ENCODE data around the gene RAB37. TPM values are rescaled to one million over a fixed set of nuclear protein-coding genes. Genes with fewer than 3 reads are reported as not detected.

The RAB37 gene
- total and polyA plus RNA-seq, 2 of the 13 experiments (the other 11 are each of a cell fraction or from before 2014, with no cell fraction given) = 0.91 to 3.7 TPM

GRCh38 chr17:74769856-74770497, 32.9 kb downstream of the RAB37 start (continued):
- TF ChIP-seq PRDM4 (CRISPR knock-in tag; IDR thresholded peaks at IDR 0.05; ENCODE audit: borderline replicate concordance) = no peak
- 0 out of 2 replicates have a peak, but pooled peaks have one; percentile 32 for TF ChIP-seq DZIP1 (CRISPR knock-in tag; IDR thresholded peaks at IDR 0.05)
- 0 out of 2 replicates have a peak, but pooled peaks have one; percentile 70 for TF ChIP-seq ZNF253 (CRISPR knock-in tag; IDR thresholded peaks at IDR 0.05; ENCODE audit: borderline replicate concordance)
- TF ChIP-seq ZFP36L1 (CRISPR knock-in tag; IDR thresholded peaks at IDR 0.05) = peak; percentile 69; the same call in 1 of the 2 replicates
- TF ChIP-seq TFAP4 (IDR thresholded peaks at IDR 0.05; ENCODE audit: borderline replicate concordance, low read depth) = peak; percentile 5; the same call in 1 of the 2 replicates
- TF ChIP-seq KDM3A (CRISPR knock-in tag; IDR thresholded peaks at IDR 0.05; ENCODE audit: low read depth) = 0 out of 2 replicates have a peak, but pooled peaks have one; percentile 1
- TF ChIP-seq GLI4 (CRISPR knock-in tag; IDR thresholded peaks at IDR 0.05; ENCODE audit: borderline replicate concordance) = 0 out of 2 replicates have a peak, but pooled peaks have one; percentile 9
- TF ChIP-seq ZNF333 (CRISPR knock-in tag; IDR thresholded peaks at IDR 0.05; ENCODE audit: borderline replicate concordance) = no peak
- TF ChIP-seq ZNF619 (CRISPR knock-in tag; IDR thresholded peaks at IDR 0.05) = no peak
- peak; percentile 60 for TF ChIP-seq POLR2AphosphoS5 (IDR thresholded peaks at IDR 0.05; ENCODE audit: low read depth, low read length)
- TF ChIP-seq HDAC1 (CRISPR knock-in tag; IDR thresholded peaks at IDR 0.05) = 0 out of 2 replicates have a peak, but pooled peaks have one; percentile 47
- TF ChIP-seq ZNF724P (CRISPR knock-in tag; IDR thresholded peaks at IDR 0.05; ENCODE audit: borderline replicate concordance) = peak; percentile 88
- TF ChIP-seq AGO1 (IDR thresholded peaks at IDR 0.05; ENCODE audit: low read depth, low read length, poor library complexity, severe bottlenecking) = peak; percentile 74
- TF ChIP-seq KLF11 (CRISPR knock-in tag; IDR thresholded peaks at IDR 0.05) = 0 out of 2 replicates have a peak, but pooled peaks have one; percentile 2
- 0 out of 2 replicates have a peak, but pooled peaks have one; percentile 46 for TF ChIP-seq ZBTB7A (CRISPR knock-in tag; IDR thresholded peaks at IDR 0.05)
- TF ChIP-seq AHDC1 (CRISPR knock-in tag; IDR thresholded peaks at IDR 0.05; ENCODE audit: borderline replicate concordance) = 0 out of 2 replicates have a peak, but pooled peaks have one; percentile 27

Measured in HepG2 (cell line).